HG03103 (cell line): ENCODE measurements around the gene RFX1.
"Not testable (repeated sequence)": the region's sequence is repeated elsewhere in the genome, so short reads cannot be mapped to it uniquely, and the experiment has no call there.

Experiments used
- ATAC-seq: cut with Tn5 transposase; IDR thresholded peaks from one replicate; pipeline ENCODE4 v1.9.1; 2021; ENCODE audit warnings: low read depth; ENCODE audit not compliant: unreplicated experiment

RFX1 gene

GRCh38 chr19:14027856-14028450 lies 21.8 kb upstream of the RFX1 start, which contains the start of gene RLN3:
Gene RLN3 (plus strand): TSS chr19:14028148. CDS start chr19:14028205, 57 bp downstream.
- no peak for ATAC-seq

- not testable (repeated sequence) for ATAC-seq
Measured at GRCh38 chr19:14026652-14027192, 20.6 kb upstream of the RFX1 start.

- no peak for ATAC-seq
Measured at GRCh38 chr19:14023404-14024235, 17.5 kb upstream of the RFX1 start.

GRCh38 chr19:14022469-14022868 lies 16.3 kb upstream of the RFX1 start:
- no peak for ATAC-seq

GRCh38 chr19:14021474-14021873 lies 15.4 kb upstream of the RFX1 start:
- ATAC-seq: no peak

GRCh38 chr19:14019739-14020138 lies 13.6 kb upstream of the RFX1 start:
- ATAC-seq: not testable (repeated sequence)

GRCh38 chr19:14019100-14019499 lies 13.0 kb upstream of the RFX1 start:
- ATAC-seq: no peak

- no peak for ATAC-seq
Measured at GRCh38 chr19:14015524-14016035, 9.5 kb upstream of the RFX1 start.

- no peak for ATAC-seq
Measured at GRCh38 chr19:14012378-14012915, 6.3 kb upstream of the RFX1 start.

- no peak for ATAC-seq
Measured at GRCh38 chr19:14006766-14007562, 844 bp upstream of the RFX1 start.

- no peak for ATAC-seq
Measured at GRCh38 chr19:14005349-14006084, 603 bp downstream of the RFX1 start.

GRCh38 chr19:14004619-14005348 lies 1.3 kb downstream of the RFX1 start:
- no peak for ATAC-seq

GRCh38 chr19:14003251-14004055 lies 2.7 kb downstream of the RFX1 start:
- no peak for ATAC-seq

GRCh38 chr19:14002571-14003250 lies 3.4 kb downstream of the RFX1 start:
- ATAC-seq: no peak

GRCh38 chr19:14000691-14001375 lies 5.3 kb downstream of the RFX1 start:
- no peak for ATAC-seq

- ATAC-seq: no peak
Measured at GRCh38 chr19:13999085-13999484, 7.0 kb downstream of the RFX1 start.

- ATAC-seq: no peak
Measured at GRCh38 chr19:13998426-13998825, 7.7 kb downstream of the RFX1 start.
